Ecto neural progenitor cell (in vitro differentiated cells): ENCODE results near the gene TENM3.

ENCODE experiments used
- DNase-seq: peaks from one replicate; pipeline ENCODE4 v3.0.0-alpha.2; 2018; ENCODE audit warnings: low spot score

Gene TENM3

GRCh38 chr4:182778222-182778982 lies 535.2 kb downstream of the TENM3 start:
- no peak for DNase-seq

DNA sequence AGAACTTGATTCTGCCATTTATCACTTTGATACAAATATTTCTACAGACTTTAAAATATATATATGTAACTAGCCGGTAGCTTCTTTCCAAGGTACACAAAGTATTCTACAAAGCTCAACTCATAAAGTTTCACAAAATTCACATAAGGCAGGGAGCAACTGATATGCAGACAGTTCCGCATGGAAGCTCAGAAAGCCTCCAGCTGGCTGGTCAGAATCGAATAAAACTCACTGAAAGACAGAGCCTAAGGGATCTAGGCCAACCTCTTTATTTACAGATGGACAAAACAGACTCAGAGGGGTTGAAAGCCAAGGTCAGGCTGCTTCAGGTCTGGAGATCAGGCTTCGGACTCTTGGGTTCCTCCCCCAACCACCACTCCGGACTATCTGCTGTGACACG lies 543.8 kb downstream of the TENM3 start:
- no peak for DNase-seq

DNA sequence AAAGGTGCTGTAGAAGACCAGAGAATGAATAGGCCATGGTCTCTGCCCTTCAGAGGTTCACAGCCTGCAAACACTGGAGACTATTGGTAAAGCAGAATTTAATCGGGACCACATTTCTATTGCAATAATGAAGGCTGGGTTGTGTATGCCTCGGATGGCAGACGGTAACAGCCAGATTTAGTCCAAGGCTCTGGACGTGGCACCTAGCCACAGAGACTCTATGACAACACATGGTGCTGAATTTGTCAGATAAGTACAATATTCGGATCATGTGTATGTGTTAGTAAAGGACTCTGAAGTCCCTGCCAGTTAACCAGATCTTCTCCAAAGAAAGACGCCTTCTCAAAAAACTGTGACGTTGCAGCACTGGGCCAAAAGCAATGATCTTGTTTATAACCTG lies 545.0 kb downstream of the TENM3 start:
- no peak for DNase-seq

DNA sequence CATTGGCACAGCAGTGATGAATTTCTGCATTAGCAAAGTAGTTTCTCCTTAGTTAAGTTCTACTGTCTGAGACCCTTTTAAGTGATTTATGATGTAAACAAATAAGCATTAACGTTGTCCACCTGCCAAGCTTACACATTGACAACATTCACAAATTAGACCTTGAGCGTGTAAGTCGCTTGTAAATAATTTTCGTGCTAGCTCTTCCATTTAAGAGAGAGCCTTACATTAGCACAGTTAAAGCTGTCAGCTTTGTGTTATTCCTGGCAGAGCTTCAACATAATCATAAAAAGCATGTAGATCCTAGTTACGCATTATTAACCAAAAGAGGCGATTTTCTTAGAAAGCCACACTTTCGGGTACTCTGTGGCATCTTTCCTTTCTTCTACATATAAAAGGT lies 546.3 kb downstream of the TENM3 start:
- DNase-seq = no peak

DNA sequence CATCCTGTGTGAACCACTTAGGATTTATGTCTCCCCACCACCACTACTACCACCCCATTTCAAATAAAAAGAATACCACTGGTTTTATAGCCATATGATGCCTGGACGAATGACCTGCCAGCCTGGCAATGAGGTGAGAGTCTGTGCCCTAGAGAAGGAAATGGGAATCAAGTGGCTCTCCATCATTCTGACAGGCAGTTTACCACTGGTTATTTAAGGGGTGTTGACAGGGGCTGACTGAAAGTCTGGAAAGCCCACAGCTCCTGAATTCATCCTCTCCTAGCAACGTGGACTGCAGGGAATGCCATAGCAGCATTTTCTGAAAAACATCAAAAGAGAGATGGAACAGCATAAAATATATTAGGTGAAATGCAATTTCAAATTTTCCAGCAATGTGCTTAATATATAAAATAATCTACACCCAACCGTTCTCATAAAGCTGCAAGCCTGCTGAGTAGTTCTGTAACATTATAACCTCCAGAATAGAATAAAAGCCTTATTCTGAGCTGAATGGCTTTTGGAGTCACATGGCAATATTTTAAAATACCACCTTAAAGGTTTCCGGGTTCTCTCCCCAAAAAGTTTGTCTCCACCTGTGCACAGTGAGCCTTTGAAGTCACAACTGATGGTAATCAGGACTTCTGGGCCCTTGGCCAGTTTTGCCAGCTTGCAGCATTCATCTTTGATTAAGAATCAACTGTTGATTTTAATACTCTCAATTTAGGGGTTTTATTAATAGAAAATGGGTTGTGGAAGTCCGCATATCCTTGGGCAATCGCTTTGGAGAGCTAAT lies 552.4 kb downstream of the TENM3 start:
- no peak for DNase-seq

DNA sequence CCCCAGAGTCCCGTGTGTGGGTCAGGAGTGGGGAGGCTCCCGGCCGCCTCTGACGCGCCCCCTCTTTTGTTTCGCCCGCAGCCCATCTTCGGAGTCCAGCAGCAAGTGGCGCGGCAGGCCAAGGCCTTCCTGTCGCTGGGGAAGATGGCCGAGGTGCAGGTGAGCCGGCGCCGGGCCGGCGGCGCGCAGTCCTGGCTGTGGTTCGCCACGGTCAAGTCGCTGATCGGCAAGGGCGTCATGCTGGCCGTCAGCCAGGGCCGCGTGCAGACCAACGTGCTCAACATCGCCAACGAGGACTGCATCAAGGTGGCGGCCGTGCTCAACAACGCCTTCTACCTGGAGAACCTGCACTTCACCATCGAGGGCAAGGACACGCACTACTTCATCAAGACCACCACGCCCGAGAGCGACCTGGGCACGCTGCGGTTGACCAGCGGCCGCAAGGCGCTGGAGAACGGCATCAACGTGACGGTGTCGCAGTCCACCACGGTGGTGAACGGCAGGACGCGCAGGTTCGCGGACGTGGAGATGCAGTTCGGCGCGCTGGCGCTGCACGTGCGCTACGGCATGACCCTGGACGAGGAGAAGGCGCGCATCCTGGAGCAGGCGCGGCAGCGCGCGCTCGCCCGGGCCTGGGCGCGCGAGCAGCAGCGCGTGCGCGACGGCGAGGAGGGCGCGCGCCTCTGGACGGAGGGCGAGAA lies 556.5 kb downstream of the TENM3 start:
- no peak for DNase-seq

DNA sequence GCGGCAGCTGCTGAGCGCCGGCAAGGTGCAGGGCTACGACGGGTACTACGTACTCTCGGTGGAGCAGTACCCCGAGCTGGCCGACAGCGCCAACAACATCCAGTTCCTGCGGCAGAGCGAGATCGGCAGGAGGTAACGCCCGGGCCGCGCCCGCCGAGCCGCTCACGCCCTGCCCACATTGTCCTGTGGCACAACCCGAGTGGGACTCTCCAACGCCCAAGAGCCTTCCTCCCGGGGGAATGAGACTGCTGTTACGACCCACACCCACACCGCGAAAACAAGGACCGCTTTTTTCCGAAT lies 557.0 kb downstream of the TENM3 start:
- DNase-seq = no peak

- no peak for DNase-seq
These were observed 558.4 kb downstream of the TENM3 start for GRCh38 chr4:182801636-182802035.

DNA sequence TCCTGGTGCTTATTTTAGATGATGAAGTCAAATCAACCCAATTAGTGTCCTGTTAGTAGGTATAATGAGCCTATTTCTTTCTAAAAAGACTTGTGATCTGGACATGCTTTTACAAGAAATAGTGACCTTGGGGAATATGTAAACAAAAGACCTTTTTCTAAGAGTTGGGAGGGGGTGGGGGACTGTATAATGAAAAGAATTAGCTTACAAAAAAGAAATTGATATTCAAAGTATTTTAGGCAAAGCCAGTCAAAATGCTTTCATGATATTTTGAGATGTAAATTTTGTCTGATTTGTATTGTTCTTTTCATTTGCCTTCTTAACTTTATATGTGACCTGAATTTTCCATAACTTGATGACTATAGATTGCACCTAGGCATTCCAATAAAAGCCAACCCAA lies 559.4 kb downstream of the TENM3 start:
- DNase-seq = no peak

- no peak for DNase-seq
These were observed 560.0 kb downstream of the TENM3 start for GRCh38 chr4:182803235-182803634.

- DNase-seq = no peak
These were observed 560.9 kb downstream of the TENM3 start for GRCh38 chr4:182804131-182804530.

- no peak for DNase-seq
These were observed 562.1 kb downstream of the TENM3 start for GRCh38 chr4:182805321-182805720.

DNA sequence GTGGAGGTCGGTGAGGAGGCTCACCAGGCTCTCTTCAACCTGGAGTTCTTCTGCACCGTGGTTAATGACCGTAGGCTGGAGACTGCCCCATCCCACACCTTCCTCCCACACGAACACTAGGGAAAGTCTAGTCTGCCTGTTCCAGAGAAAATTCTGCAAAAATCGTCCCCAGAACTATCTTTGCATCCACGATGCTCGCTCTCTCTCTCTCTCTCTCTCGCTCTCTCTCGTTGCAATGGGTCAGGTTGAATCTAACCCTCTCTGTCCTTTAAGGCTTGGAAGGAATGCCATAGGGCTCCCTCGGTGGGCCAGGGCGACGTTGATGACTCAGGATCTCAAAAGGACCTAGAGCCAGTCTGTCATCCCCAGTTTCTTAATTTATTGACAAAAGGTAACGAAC lies 562.5 kb downstream of the TENM3 start:
- DNase-seq = no peak

GRCh38 chr4:182806259-182807252 lies 563.4 kb downstream of the TENM3 start:
- DNase-seq = peak; percentile 92

DNA sequence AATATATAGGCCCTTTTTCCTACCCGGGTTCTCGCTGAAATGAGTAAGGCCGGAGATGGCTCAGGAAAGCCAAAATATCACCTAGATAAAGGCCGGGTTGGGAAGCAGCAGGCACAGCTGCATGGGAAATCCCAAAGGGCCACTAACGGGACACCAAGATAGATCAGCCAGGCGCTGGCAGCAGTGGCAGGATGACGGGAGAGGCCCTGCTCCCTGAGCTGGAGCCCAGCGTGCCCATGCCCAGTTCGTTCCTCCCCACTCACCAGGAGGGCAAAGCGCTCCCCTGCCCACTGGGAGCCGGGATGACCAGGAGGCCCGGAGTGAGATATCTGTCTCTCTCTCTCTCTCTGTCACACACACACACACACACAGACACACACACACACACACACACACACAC lies 564.1 kb downstream of the TENM3 start:
- DNase-seq = no peak

DNA sequence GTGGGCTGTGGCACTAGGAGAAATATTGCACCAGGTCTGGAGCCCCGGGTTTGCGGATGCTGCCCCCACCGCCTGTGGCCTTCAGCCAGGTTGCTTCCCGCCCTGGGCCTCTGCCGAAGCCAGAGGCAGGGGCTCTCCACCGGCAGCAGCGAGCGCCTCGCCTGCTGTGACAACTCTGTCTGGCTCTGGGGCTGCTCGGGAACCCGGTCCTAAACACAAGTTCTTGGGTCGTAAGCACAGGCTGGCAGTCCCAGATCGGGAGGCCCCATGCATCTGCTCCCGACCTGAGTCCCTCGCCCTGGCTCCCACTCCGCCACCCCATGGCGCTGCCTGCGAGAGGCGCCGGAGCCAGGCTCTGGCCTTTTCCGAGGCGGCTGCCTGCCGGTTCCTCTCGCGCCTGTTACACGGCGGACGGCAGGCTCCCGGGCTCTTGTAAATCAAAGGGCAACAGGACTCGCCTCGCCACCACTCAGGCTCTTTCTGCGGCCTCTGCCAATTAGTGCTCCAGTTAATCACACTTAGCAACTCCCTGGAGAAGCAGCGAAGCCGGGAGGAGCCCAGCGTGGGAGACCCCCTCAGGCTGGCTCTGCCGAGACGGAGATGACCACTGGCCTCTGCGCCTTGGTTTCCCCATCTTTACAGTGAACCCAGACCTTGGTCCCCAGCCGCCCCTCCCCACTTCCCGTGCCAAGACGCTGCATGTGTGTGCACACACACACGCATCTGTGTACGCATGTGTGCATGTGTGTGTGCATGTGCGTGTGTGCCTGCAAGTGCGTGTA lies 564.8 kb downstream of the TENM3 start:
- DNase-seq = no peak

GRCh38 chr4:182808673-182809416 lies 565.6 kb downstream of the TENM3 start:
- DNase-seq = no peak

DNA sequence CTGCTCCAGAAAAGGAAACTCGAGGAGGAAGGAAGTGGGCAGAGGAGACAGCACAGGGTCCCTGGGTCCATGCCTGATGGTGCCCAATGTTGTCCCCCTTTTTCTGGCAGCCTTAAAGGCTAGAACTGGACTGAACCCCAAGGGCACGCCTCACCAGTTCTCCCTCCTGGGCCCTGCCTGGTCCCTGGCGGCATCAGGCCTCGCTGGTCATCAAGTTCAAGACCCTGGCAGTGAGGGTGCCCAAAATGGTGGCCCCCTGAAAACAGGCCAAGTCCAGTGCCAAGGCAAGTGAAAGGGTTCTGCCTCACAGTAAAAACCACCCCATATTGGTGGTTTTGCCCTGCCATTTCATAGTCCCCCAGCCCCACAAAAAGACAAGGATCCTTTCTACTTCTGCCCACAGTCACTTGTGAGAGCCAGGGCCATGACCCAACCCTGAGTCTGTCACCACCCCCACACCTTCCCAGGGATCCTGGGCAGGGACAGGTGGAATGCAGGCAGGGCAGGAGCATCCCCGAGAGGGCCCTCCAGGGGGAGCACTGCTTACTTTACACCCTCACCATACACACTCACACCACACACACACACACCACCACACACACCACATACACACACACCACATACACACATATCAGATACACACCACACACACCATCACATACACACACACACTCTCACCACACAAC lies 566.4 kb downstream of the TENM3 start:
- no peak for DNase-seq

DNA sequence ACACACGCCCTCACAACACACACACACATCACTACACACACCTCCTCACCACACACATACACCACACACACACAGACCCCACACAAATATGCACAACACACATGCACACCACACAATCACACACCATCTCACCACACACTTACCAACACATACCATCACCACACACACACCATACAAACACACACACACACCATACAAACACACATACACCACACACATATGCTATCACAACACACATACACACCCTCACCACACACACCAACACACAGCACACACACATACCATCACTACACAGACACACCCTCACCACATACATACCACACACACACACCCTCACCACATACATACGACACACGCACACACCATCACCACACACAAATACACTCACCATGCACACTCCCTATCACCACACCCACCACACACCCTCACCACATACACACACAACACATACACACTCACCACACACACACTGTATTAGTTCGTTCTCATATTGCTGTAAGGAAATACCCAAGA lies 567.0 kb downstream of the TENM3 start:
- DNase-seq = no peak

- DNase-seq = no peak
These were observed 569.7 kb downstream of the TENM3 start for GRCh38 chr4:182812916-182813315.
